CD14-positive monocyte (primary cell): ENCODE measurements around the gene GNLY. TPM values are rescaled to one million over a fixed set of nuclear protein-coding genes. Genes with fewer than 3 reads are reported as not detected.

Experiments used
- DNase-seq, 3 donors: peaks; one replicate each; pipeline ENCODE4 v3.0.0-alpha.2; 2011 to 2022
- H2AFZ ChIP-seq: 2 replicates; pipeline ENCODE4 v1.6.0; 2012; ENCODE audit warnings: mild to moderate bottlenecking, low read depth, low read length, inconsistent platforms; ENCODE audit not compliant: insufficient read depth, poor library complexity, severe bottlenecking
- H3K27ac ChIP-seq, 2 donors: 1 replicate in 1 of 2; 2 replicates in 1 of 2; pipeline ENCODE4 v1.5.1; 2012 to 2013; ENCODE audit warnings: low read length in 2 of 2, control low read depth in 1 of 2, inconsistent platforms in 1 of 2, low read depth in 1 of 2, mild to moderate bottlenecking in 1 of 2
- H3K27me3 ChIP-seq, 2 donors: one replicate each; pipeline versions ENCODE4 v1.6.0 to v1.6.1; 2011 to 2013; ENCODE audit warnings: low read length in 2 of 2; ENCODE audit not compliant: control insufficient read depth in 2 of 2, insufficient read depth in 2 of 2
- H3K36me3 ChIP-seq, 2 donors: replicated peaks in 1 of 2; 1 replicate in 1 of 2; 2 replicates in 1 of 2; pipeline versions ENCODE4 v1.5.1 to v1.6.1; 2012 to 2013; ENCODE audit warnings: low read length in 2 of 2, control low read depth in 1 of 2, inconsistent platforms in 1 of 2, mild to moderate bottlenecking in 1 of 2; ENCODE audit not compliant: insufficient read depth in 2 of 2, control insufficient read depth in 1 of 2
- H3K4me1 ChIP-seq, 2 donors: 1 replicate in 1 of 2; 2 replicates in 1 of 2; pipeline versions ENCODE4 v1.5.1 to v1.6.1; 2012 to 2013; ENCODE audit warnings: low read length in 2 of 2, control low read depth in 1 of 2, inconsistent platforms in 1 of 2, mild to moderate bottlenecking in 1 of 2, moderate library complexity in 1 of 2; ENCODE audit not compliant: insufficient read depth in 2 of 2, control insufficient read depth in 1 of 2
- H3K4me2 ChIP-seq: replicated peaks from 2 replicates; pipeline ENCODE3; 2012; ENCODE audit warnings: low read length, moderate library complexity, mild to moderate bottlenecking; ENCODE audit not compliant: poor library complexity, severe bottlenecking; ENCODE audit errors: extremely low read depth
- H3K4me3 ChIP-seq, 3 experiments: fragments of 200-600 bp in 1 of 3; sonication (generic) in 1 of 3; replicated peaks in 1 of 3; 1 replicate in 2 of 3; 2 replicates in 1 of 3; pipeline ENCODE4 v1.5.1; 2011 to 2013; ENCODE audit warnings: low read length in 3 of 3, mild to moderate bottlenecking in 3 of 3, control low read depth in 2 of 3, low read depth in 2 of 3, inconsistent platforms in 1 of 3, moderate library complexity in 1 of 3
- H3K79me2 ChIP-seq: 2 replicates; pipeline ENCODE4 v1.6.0; 2012; ENCODE audit warnings: mild to moderate bottlenecking, control low read depth, inconsistent platforms, low read length, moderate library complexity; ENCODE audit not compliant: insufficient read depth
- H3K9ac ChIP-seq: 2 replicates; pipeline ENCODE4 v1.6.0; 2017; ENCODE audit warnings: low read length, mild to moderate bottlenecking; ENCODE audit not compliant: insufficient read depth, poor library complexity, severe bottlenecking
- H3K9me3 ChIP-seq, 2 donors: replicated peaks in 1 of 2; 1 replicate in 1 of 2; 2 replicates in 1 of 2; pipeline versions ENCODE4 v1.5.1 to v1.6.1; 2012 to 2013; ENCODE audit warnings: low read length in 2 of 2, control low read depth in 1 of 2; ENCODE audit not compliant: control insufficient read depth in 1 of 2, insufficient read depth in 1 of 2
- H4K20me1 ChIP-seq: 2 replicates; pipeline ENCODE4 v1.6.0; 2012; ENCODE audit warnings: mild to moderate bottlenecking, low read length, control low read depth, moderate library complexity; ENCODE audit not compliant: insufficient read depth
- H3K27ac Mint-ChIP-seq, 7 donors: one replicate each; pipeline ENCODE4 v1.8.0; 2020; ENCODE audit warnings: mild to moderate bottlenecking in 7 of 7, mixed read lengths in 7 of 7, moderate library complexity in 6 of 7, inconsistent platforms in 2 of 7
- H3K27me3 Mint-ChIP-seq, 3 donors: one replicate each; pipeline ENCODE4 v1.8.0; 2021 to 2022; ENCODE audit warnings: low read depth in 3 of 3, mild to moderate bottlenecking in 3 of 3, mixed read lengths in 3 of 3, moderate library complexity in 3 of 3, inconsistent platforms in 1 of 3
- H3K36me3 Mint-ChIP-seq, 2 donors: one replicate each; pipeline ENCODE4 v1.8.0; 2020; ENCODE audit warnings: mixed read lengths in 2 of 2, inconsistent platforms in 1 of 2, mild to moderate bottlenecking in 1 of 2
- H3K4me1 Mint-ChIP-seq: one replicate; pipeline ENCODE4 v1.8.0; 2020; ENCODE audit warnings: mild to moderate bottlenecking, mixed read lengths
- H3K4me3 Mint-ChIP-seq, 2 donors: one replicate each; pipeline ENCODE4 v1.8.0; 2020; ENCODE audit warnings: mild to moderate bottlenecking in 2 of 2, mixed read lengths in 2 of 2, moderate library complexity in 1 of 2
- H3K9me3 Mint-ChIP-seq, 7 donors: one replicate each; pipeline ENCODE4 v1.8.0; 2020 to 2022; ENCODE audit warnings: mixed read lengths in 7 of 7, mild to moderate bottlenecking in 6 of 7, moderate library complexity in 6 of 7, inconsistent platforms in 2 of 7
- WGBS: methylation state at CpG from one replicate; pipeline ENCODE4 v1.1.5; 2013; ENCODE audit warnings: missing lambda C conversion rate; ENCODE audit not compliant: insufficient coverage; 5-methylcytosine and 5-hydroxymethylcytosine counted together
- intact Hi-C, 2 donors: fragments of 100-400 bp; cut with micrococcal nuclease; formaldehyde crosslinking; loops; one replicate each; pipeline versions ENCODE4 v1.15.0 to v1.15.1; 2023
- polyA plus RNA-seq, 3 donors: library from polyadenylated mRNA; depleted of rRNA in 1 of 3; unstranded in 2 of 3; stranded (reverse) in 1 of 3; fragments of 300-500 nt in 2 of 3; fragments of >200 nt in 1 of 3; fragmentation: Illumina TruSeq in 2 of 3; gene quantifications; 1 replicate in 2 of 3; 2 replicates in 1 of 3; pipeline ENCODE4 v1.2.3, GENCODE V29; 2012 to 2021
- TF ChIP-seq, protein P1 (sequence below): fragments of 200-600 bp; IDR thresholded peaks from one replicate; pipeline ENCODE4 v1.8.0; 2022; ENCODE audit warnings: antibody characterized with exemption, mild to moderate bottlenecking

The GNLY gene
- polyA plus RNA-seq, 3 donors: 4.6 to 13.2 (median 11.1) TPM

DNA sequence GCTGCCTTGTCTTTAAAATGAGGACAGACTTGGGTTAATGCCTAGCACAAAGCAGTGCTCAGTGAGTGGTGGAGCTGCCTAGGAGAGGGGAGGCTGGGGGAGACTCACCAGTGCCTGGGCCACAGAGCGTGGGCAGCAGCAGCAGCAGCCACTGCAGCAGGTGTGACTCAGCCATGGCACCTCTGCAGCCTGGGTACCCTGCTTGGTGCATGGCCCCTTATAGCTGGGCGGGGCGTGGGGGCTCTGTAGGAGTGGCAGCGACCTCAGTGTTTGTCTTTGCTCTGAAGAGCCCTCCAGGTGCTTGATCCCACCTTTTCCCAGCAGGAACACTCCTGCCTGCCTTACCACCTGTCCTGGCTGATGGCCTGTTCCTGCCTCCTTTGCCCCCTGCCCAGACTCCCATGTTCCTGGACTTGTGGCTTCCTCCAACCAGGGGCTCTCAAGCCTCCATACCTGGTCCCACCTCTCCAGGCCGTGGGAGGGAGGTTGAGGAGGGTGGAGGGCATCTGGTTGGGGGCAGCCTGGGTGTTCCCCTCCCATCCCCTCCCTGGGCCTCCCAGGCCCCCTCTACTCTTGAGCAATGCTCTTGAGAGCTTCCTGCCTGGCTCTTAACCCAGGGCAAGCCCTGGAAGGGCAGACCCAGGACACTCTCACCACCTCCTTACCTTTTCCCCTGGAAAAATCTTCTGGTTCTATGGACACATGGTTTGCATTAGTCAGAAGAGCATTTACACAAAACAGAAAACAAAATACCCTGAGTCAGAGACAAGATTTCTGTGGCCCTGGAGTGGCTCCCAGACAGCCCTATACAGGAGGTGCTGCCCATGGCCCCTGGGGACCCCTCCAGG is 25.9 kb upstream of the GNLY start, which contains the start of gene SFTPB:
SFTPB (minus strand) TSS at position 191 of the 848 bp plus-strand sequence; CDS start at position 175, 16 bp downstream.
- peak within 1 kb of the TSS in 1 of 2 donors; percentile 34 for H3K27ac ChIP-seq
- WGBS: 98% methylated on average over 4 of the region's 5 CpGs
- no peak within 1 kb of the TSS for H2AFZ ChIP-seq
- no peak for DNase-seq
- TF ChIP-seq, protein P1, sequence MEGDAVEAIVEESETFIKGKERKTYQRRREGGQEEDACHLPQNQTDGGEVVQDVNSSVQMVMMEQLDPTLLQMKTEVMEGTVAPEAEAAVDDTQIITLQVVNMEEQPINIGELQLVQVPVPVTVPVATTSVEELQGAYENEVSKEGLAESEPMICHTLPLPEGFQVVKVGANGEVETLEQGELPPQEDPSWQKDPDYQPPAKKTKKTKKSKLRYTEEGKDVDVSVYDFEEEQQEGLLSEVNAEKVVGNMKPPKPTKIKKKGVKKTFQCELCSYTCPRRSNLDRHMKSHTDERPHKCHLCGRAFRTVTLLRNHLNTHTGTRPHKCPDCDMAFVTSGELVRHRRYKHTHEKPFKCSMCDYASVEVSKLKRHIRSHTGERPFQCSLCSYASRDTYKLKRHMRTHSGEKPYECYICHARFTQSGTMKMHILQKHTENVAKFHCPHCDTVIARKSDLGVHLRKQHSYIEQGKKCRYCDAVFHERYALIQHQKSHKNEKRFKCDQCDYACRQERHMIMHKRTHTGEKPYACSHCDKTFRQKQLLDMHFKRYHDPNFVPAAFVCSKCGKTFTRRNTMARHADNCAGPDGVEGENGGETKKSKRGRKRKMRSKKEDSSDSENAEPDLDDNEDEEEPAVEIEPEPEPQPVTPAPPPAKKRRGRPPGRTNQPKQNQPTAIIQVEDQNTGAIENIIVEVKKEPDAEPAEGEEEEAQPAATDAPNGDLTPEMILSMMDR: no peak
- H3K36me3 Mint-ChIP-seq: peaks cover 0 to 3% of the 10 kb centered on the region in 2 donors
- H3K36me3 ChIP-seq: no peaks in the 10 kb centered on the region
- H3K9me3 Mint-ChIP-seq: peaks cover 0 to 3% (median 0%) of the 10 kb centered on the region in 7 donors
- peaks cover 73 to 76% of the 10 kb centered on the region in 2 donors for H3K4me1 ChIP-seq
- peak within 1 kb of the TSS in 4 of 7 donors; percentile 61 to 79 (median 73) for H3K27ac Mint-ChIP-seq
- peaks cover 63% of the 10 kb centered on the region for H3K4me1 Mint-ChIP-seq
- intact Hi-C loops: no loop called here
- H3K9me3 ChIP-seq: no peaks in the 10 kb centered on the region
- H3K79me2 ChIP-seq: no peaks in the 10 kb centered on the region
- peaks cover 0 to 3% (median 0%) of the 10 kb centered on the region in 3 donors for H3K27me3 Mint-ChIP-seq
- no peak within 1 kb of the TSS for H3K9ac ChIP-seq
- no peak within 1 kb of the TSS for H3K4me3 Mint-ChIP-seq
- H4K20me1 ChIP-seq: no peaks in the 10 kb centered on the region
- no peak within 1 kb of the TSS for H3K4me3 ChIP-seq
- no peaks in the 10 kb centered on the region for H3K27me3 ChIP-seq
- H3K4me2 ChIP-seq: peak within 1 kb of the TSS; percentile 9

DNA sequence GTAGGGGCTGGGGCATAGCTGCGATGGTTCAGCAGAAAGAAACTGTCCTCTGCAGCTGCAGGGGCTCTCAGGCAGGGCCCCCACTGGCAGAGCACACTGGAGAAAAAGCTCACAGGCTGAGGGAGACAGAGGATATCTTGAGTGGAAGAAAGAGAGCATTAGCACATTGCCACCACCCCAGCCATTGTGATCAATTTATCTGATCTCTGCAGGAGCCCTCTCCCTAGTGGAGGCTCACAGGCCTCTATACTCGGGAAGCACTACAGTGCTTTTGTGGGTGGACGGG is 25.4 kb upstream of the GNLY start:
- H3K4me3 ChIP-seq: no peak overlapping the region
- WGBS: 100% methylated on average over 1 of the region's 3 CpGs
- H3K27me3 ChIP-seq: no peaks in the 10 kb centered on the region
- H4K20me1 ChIP-seq: no peaks in the 10 kb centered on the region
- Mint-ChIP-seq H3K27me3 (peaks cover 0 to 3% (median 0%) of the 10 kb centered on the region in 3 donors), H3K36me3 (peaks cover 0 to 3% of the 10 kb centered on the region in 2 donors), H3K4me3 (no peak overlapping the region), H3K9me3 (peaks cover 0 to 3% (median 0%) of the 10 kb centered on the region in 7 donors), H3K27ac (peak overlapping the region in 3 of 7 donors; percentile 34 to 74 (median 61)), H3K4me1 (peaks cover 69% of the 10 kb centered on the region)
- no peak overlapping the region for H2AFZ ChIP-seq
- TF ChIP-seq, protein P1: no peak
- intact Hi-C loops: no loop called here
- no peak overlapping the region for H3K9ac ChIP-seq
- no peaks in the 10 kb centered on the region for H3K36me3 ChIP-seq
- H3K4me1 ChIP-seq: peaks cover 78 to 82% of the 10 kb centered on the region in 2 donors
- H3K4me2 ChIP-seq: peak overlapping the region; percentile 9
- no peaks in the 10 kb centered on the region for H3K9me3 ChIP-seq
- no peaks in the 10 kb centered on the region for H3K79me2 ChIP-seq
- peak overlapping the region in 1 of 2 donors; percentile 34 for H3K27ac ChIP-seq
- no peak for DNase-seq
